CD14-positive monocyte (primary cell): ENCODE measurements around the gene TAGLN3. TPM values are rescaled to one million over a fixed set of nuclear protein-coding genes. Genes with fewer than 3 reads are reported as not detected.

ENCODE experiments used
- DNase-seq, 3 donors: peaks; one replicate each; pipeline ENCODE4 v3.0.0-alpha.2; 2011 to 2022
- H2AFZ ChIP-seq: 2 replicates; pipeline ENCODE4 v1.6.0; 2012; ENCODE audit warnings: mild to moderate bottlenecking, low read depth, low read length, inconsistent platforms; ENCODE audit not compliant: insufficient read depth, poor library complexity, severe bottlenecking
- H3K27ac ChIP-seq, 2 donors: 1 replicate in 1 of 2; 2 replicates in 1 of 2; pipeline ENCODE4 v1.5.1; 2012 to 2013; ENCODE audit warnings: low read length in 2 of 2, control low read depth in 1 of 2, inconsistent platforms in 1 of 2, low read depth in 1 of 2, mild to moderate bottlenecking in 1 of 2
- H3K27me3 ChIP-seq, 2 donors: one replicate each; pipeline versions ENCODE4 v1.6.0 to v1.6.1; 2011 to 2013; ENCODE audit warnings: low read length in 2 of 2; ENCODE audit not compliant: control insufficient read depth in 2 of 2, insufficient read depth in 2 of 2
- H3K36me3 ChIP-seq, 2 donors: replicated peaks in 1 of 2; 1 replicate in 1 of 2; 2 replicates in 1 of 2; pipeline versions ENCODE4 v1.5.1 to v1.6.1; 2012 to 2013; ENCODE audit warnings: low read length in 2 of 2, control low read depth in 1 of 2, inconsistent platforms in 1 of 2, mild to moderate bottlenecking in 1 of 2; ENCODE audit not compliant: insufficient read depth in 2 of 2, control insufficient read depth in 1 of 2
- H3K4me1 ChIP-seq, 2 donors: 1 replicate in 1 of 2; 2 replicates in 1 of 2; pipeline versions ENCODE4 v1.5.1 to v1.6.1; 2012 to 2013; ENCODE audit warnings: low read length in 2 of 2, control low read depth in 1 of 2, inconsistent platforms in 1 of 2, mild to moderate bottlenecking in 1 of 2, moderate library complexity in 1 of 2; ENCODE audit not compliant: insufficient read depth in 2 of 2, control insufficient read depth in 1 of 2
- H3K4me2 ChIP-seq: replicated peaks from 2 replicates; pipeline ENCODE3; 2012; ENCODE audit warnings: low read length, moderate library complexity, mild to moderate bottlenecking; ENCODE audit not compliant: poor library complexity, severe bottlenecking; ENCODE audit errors: extremely low read depth
- H3K4me3 ChIP-seq, 3 experiments: fragments of 200-600 bp in 1 of 3; sonication (generic) in 1 of 3; replicated peaks in 1 of 3; 1 replicate in 2 of 3; 2 replicates in 1 of 3; pipeline ENCODE4 v1.5.1; 2011 to 2013; ENCODE audit warnings: low read length in 3 of 3, mild to moderate bottlenecking in 3 of 3, control low read depth in 2 of 3, low read depth in 2 of 3, inconsistent platforms in 1 of 3, moderate library complexity in 1 of 3
- H3K79me2 ChIP-seq: 2 replicates; pipeline ENCODE4 v1.6.0; 2012; ENCODE audit warnings: mild to moderate bottlenecking, control low read depth, inconsistent platforms, low read length, moderate library complexity; ENCODE audit not compliant: insufficient read depth
- H3K9ac ChIP-seq: 2 replicates; pipeline ENCODE4 v1.6.0; 2017; ENCODE audit warnings: low read length, mild to moderate bottlenecking; ENCODE audit not compliant: insufficient read depth, poor library complexity, severe bottlenecking
- H3K9me3 ChIP-seq, 2 donors: replicated peaks in 1 of 2; 1 replicate in 1 of 2; 2 replicates in 1 of 2; pipeline versions ENCODE4 v1.5.1 to v1.6.1; 2012 to 2013; ENCODE audit warnings: low read length in 2 of 2, control low read depth in 1 of 2; ENCODE audit not compliant: control insufficient read depth in 1 of 2, insufficient read depth in 1 of 2
- H4K20me1 ChIP-seq: 2 replicates; pipeline ENCODE4 v1.6.0; 2012; ENCODE audit warnings: mild to moderate bottlenecking, low read length, control low read depth, moderate library complexity; ENCODE audit not compliant: insufficient read depth
- H3K27ac Mint-ChIP-seq, 7 donors: one replicate each; pipeline ENCODE4 v1.8.0; 2020; ENCODE audit warnings: mild to moderate bottlenecking in 7 of 7, mixed read lengths in 7 of 7, moderate library complexity in 6 of 7, inconsistent platforms in 2 of 7
- H3K27me3 Mint-ChIP-seq, 3 donors: one replicate each; pipeline ENCODE4 v1.8.0; 2021 to 2022; ENCODE audit warnings: low read depth in 3 of 3, mild to moderate bottlenecking in 3 of 3, mixed read lengths in 3 of 3, moderate library complexity in 3 of 3, inconsistent platforms in 1 of 3
- H3K36me3 Mint-ChIP-seq, 2 donors: one replicate each; pipeline ENCODE4 v1.8.0; 2020; ENCODE audit warnings: mixed read lengths in 2 of 2, inconsistent platforms in 1 of 2, mild to moderate bottlenecking in 1 of 2
- H3K4me1 Mint-ChIP-seq: one replicate; pipeline ENCODE4 v1.8.0; 2020; ENCODE audit warnings: mild to moderate bottlenecking, mixed read lengths
- H3K4me3 Mint-ChIP-seq, 2 donors: one replicate each; pipeline ENCODE4 v1.8.0; 2020; ENCODE audit warnings: mild to moderate bottlenecking in 2 of 2, mixed read lengths in 2 of 2, moderate library complexity in 1 of 2
- H3K9me3 Mint-ChIP-seq, 7 donors: one replicate each; pipeline ENCODE4 v1.8.0; 2020 to 2022; ENCODE audit warnings: mixed read lengths in 7 of 7, mild to moderate bottlenecking in 6 of 7, moderate library complexity in 6 of 7, inconsistent platforms in 2 of 7
- CTCF ChIP-seq: fragments of 200-600 bp; IDR thresholded peaks from one replicate; pipeline ENCODE4 v1.8.0; 2022; ENCODE audit warnings: antibody characterized with exemption, mild to moderate bottlenecking
- WGBS: methylation state at CpG from one replicate; pipeline ENCODE4 v1.1.5; 2013; ENCODE audit warnings: missing lambda C conversion rate; ENCODE audit not compliant: insufficient coverage; 5-methylcytosine and 5-hydroxymethylcytosine counted together
- intact Hi-C, 2 donors: fragments of 100-400 bp; cut with micrococcal nuclease; formaldehyde crosslinking; loops; one replicate each; pipeline versions ENCODE4 v1.15.0 to v1.15.1; 2023
- polyA plus RNA-seq, 3 donors: library from polyadenylated mRNA; depleted of rRNA in 1 of 3; unstranded in 2 of 3; stranded (reverse) in 1 of 3; fragments of 300-500 nt in 2 of 3; fragments of >200 nt in 1 of 3; fragmentation: Illumina TruSeq in 2 of 3; gene quantifications; 1 replicate in 2 of 3; 2 replicates in 1 of 3; pipeline ENCODE4 v1.2.3, GENCODE V29; 2012 to 2021

The TAGLN3 gene
- polyA plus RNA-seq, 3 donors = not detected

DNA sequence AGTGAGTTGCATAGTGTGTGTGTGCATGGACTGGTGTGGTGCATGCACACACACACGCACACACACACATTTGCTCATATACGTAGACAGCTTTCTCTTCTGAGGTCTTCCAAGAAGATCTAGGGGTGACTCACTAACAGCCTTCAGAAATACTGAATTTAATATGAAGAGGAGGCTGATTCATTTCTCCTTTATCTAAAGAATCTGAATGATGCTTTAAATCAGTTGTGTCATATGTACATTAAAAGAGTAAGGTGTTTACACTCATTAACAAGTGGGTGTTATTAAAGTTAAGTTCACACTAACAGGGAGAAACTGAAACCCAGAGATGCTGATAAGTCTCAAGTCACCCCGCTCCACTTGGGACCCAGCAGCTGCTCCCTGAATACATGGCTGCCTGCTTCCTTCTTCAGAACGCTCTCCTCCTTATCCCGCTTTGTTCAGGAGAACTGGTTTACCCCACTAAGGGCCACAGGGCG is 57.8 kb downstream of the TAGLN3 start:
- Mint-ChIP-seq H3K4me3 (no peak overlapping the region), H3K27me3 (peaks cover 0 to 5% (median 2%) of the 10 kb centered on the region in 3 donors), H3K4me1 (peaks cover 2% of the 10 kb centered on the region), H3K9me3 (peaks cover 0 to 12% (median 3%) of the 10 kb centered on the region in 7 donors), H3K27ac (no peak overlapping the region), H3K36me3 (no peaks in the 10 kb centered on the region)
- Histone ChIP-seq H3K9me3 (no peaks in the 10 kb centered on the region), H3K4me3 (no peak overlapping the region), H2AFZ (no peak overlapping the region), H3K27ac (no peak overlapping the region), H3K4me1 (no peaks in the 10 kb centered on the region), H3K9ac (no peak overlapping the region), H3K27me3 (no peaks in the 10 kb centered on the region), H3K36me3 (no peaks in the 10 kb centered on the region), H4K20me1 (no peaks in the 10 kb centered on the region), H3K79me2 (no peaks in the 10 kb centered on the region), H3K4me2 (no peak overlapping the region)
- no CpG with 5 or more reads among the region's 6 CpGs for WGBS
- intact Hi-C loops = no loop called here
- TF ChIP-seq CTCF = no peak
- no peak for DNase-seq

- intact Hi-C loops = no loop called here
Observed at GRCh38 chr3:112059497-112059896, 60.8 kb downstream of the TAGLN3 start.

More at GRCh38 chr3:112059497-112059896, 60.8 kb downstream of the TAGLN3 start:
- Histone ChIP-seq H3K4me3 (no peak overlapping the region), H3K9me3 (no peaks in the 10 kb centered on the region), H2AFZ (no peak overlapping the region), H3K79me2 (no peaks in the 10 kb centered on the region), H3K4me2 (no peak overlapping the region), H4K20me1 (no peaks in the 10 kb centered on the region), H3K9ac (no peak overlapping the region), H3K27me3 (no peaks in the 10 kb centered on the region), H3K27ac (no peak overlapping the region), H3K4me1 (no peaks in the 10 kb centered on the region), H3K36me3 (no peaks in the 10 kb centered on the region)
- Mint-ChIP-seq H3K9me3 (peaks cover 0 to 12% (median 3%) of the 10 kb centered on the region in 7 donors), H3K27me3 (peaks cover 2 to 5% (median 3%) of the 10 kb centered on the region in 3 donors), H3K27ac (no peak overlapping the region), H3K4me1 (no peaks in the 10 kb centered on the region), H3K4me3 (no peak overlapping the region), H3K36me3 (no peaks in the 10 kb centered on the region)
- no peak for DNase-seq
- WGBS = 100% methylated on average over 1 of the region's 1 CpG
- no peak for TF ChIP-seq CTCF
